HFF-Myc (cell line): ENCODE data around the gene FHIP1B.

Experiments
- DNase-seq: peaks from one replicate; pipeline ENCODE4 v3.0.0-alpha.2; 2011; ENCODE audit warnings: low read depth; ENCODE audit errors: extremely low read depth
- H3K4me3 ChIP-seq: replicated peaks from 2 replicates; pipeline ENCODE4 v1.5.1; 2011; ENCODE audit warnings: low read depth, mild to moderate bottlenecking, control low read depth, low read length
- CTCF ChIP-seq: IDR thresholded peaks from 2 replicates; pipeline ENCODE4 v1.5.1; 2012; ENCODE audit warnings: mild to moderate bottlenecking, low read depth, low read length, control low read depth; ENCODE audit errors: missing control alignments

The FHIP1B gene

GRCh38 chr11:6268820-6269219 lies 34.4 kb upstream of the FHIP1B start:
- no peak overlapping the region for H3K4me3 ChIP-seq
- TF ChIP-seq CTCF: no peak
- DNase-seq: no peak

- no peak for TF ChIP-seq CTCF
- no peak overlapping the region for H3K4me3 ChIP-seq
- no peak for DNase-seq
Measured at GRCh38 chr11:6263662-6264061, 29.2 kb upstream of the FHIP1B start.

- TF ChIP-seq CTCF: no peak
- DNase-seq: no peak
- no peak overlapping the region for H3K4me3 ChIP-seq
Measured at GRCh38 chr11:6260207-6260726, 25.8 kb upstream of the FHIP1B start.

- H3K4me3 ChIP-seq: no peak overlapping the region
- DNase-seq: no peak
- TF ChIP-seq CTCF: no peak
Measured at GRCh38 chr11:6258571-6259081, 24.2 kb upstream of the FHIP1B start.

- no peak overlapping the region for H3K4me3 ChIP-seq
- no peak for DNase-seq
- no peak for TF ChIP-seq CTCF
Measured at GRCh38 chr11:6258141-6258540, 23.7 kb upstream of the FHIP1B start.

- no peak for TF ChIP-seq CTCF
- H3K4me3 ChIP-seq: no peak overlapping the region
- DNase-seq: no peak
Measured at GRCh38 chr11:6253197-6253596, 18.8 kb upstream of the FHIP1B start.

GRCh38 chr11:6251990-6252473 lies 17.6 kb upstream of the FHIP1B start:
- no peak for TF ChIP-seq CTCF
- DNase-seq: no peak
- no peak overlapping the region for H3K4me3 ChIP-seq
